ENCODE results near the gene OTULIN. TPM values are rescaled to one million over a fixed set of nuclear protein-coding genes. Genes with fewer than 3 reads are reported as not detected.

Gene OTULIN
- total and polyA plus RNA-seq, 2 donors (not counting 1 experiment from before 2014, with no cell fraction given), result 9.8 to 17.8 TPM

- no peaks in the 10 kb centered on the region for H3K4me1 ChIP-seq (ENCODE audit: control insufficient read depth, extremely low read depth, insufficient read depth, low read length)
- H3K9ac ChIP-seq (ENCODE audit: insufficient read depth, low read length), result no peak overlapping the region
- H2AFZ ChIP-seq (ENCODE audit: low read length), result no peak overlapping the region
- peaks cover 70% of the 10 kb centered on the region for H3K79me2 ChIP-seq (ENCODE audit: control insufficient read depth, insufficient read depth, low read length)
- no peaks in the 10 kb centered on the region for H4K20me1 ChIP-seq (ENCODE audit: control insufficient read depth, extremely low read depth, insufficient read depth, low read length)
- no peaks in the 10 kb centered on the region for H3K27me3 ChIP-seq (ENCODE audit: control insufficient read depth, insufficient read depth, low read length)
- TF ChIP-seq EZH2 (IDR thresholded peaks at IDR 0.05; ENCODE audit: low read length, missing control alignments) (no peak), CTCF (conservative IDR thresholded peaks at IDR 0.05 in 1 of 2, IDR thresholded peaks at IDR 0.05 in 1 of 2; ENCODE audit: low read depth in 1 of 2, low read length in 2 of 2) (no peak)
- H3K4me2 ChIP-seq (ENCODE audit: extremely low read depth, insufficient read depth, low read length), result no peak overlapping the region
- H3K27ac ChIP-seq (ENCODE audit: insufficient read depth, low read length), result no peak overlapping the region
- H3K9me3 ChIP-seq (ENCODE audit: control insufficient read depth, insufficient read depth, low read depth, low read length), result no peaks in the 10 kb centered on the region
- H3K4me3 ChIP-seq (replicated peaks in 1 of 4; ENCODE audit: control extremely low read depth in 1 of 4, insufficient read depth in 1 of 4, low read depth in 3 of 4, low read length in 4 of 4), result no peak overlapping the region
- no peaks in the 10 kb centered on the region for H3K36me3 ChIP-seq (ENCODE audit: control insufficient read depth, insufficient read depth, low read length)
- no peak for DNase-seq (ENCODE audit: low read depth in 2 of 2)
Measured at GRCh38 chr5:14673443-14673842, 8.9 kb downstream of the OTULIN start.

- Histone ChIP-seq H2AFZ (ENCODE audit: low read length) (no peak overlapping the region), H3K4me2 (ENCODE audit: extremely low read depth, insufficient read depth, low read length) (no peak overlapping the region), H3K9me3 (ENCODE audit: control insufficient read depth, insufficient read depth, low read depth, low read length) (no peaks in the 10 kb centered on the region), H3K36me3 (ENCODE audit: control insufficient read depth, insufficient read depth, low read length) (peaks cover 1% of the 10 kb centered on the region), H3K9ac (ENCODE audit: insufficient read depth, low read length) (no peak overlapping the region), H3K79me2 (ENCODE audit: control insufficient read depth, insufficient read depth, low read length) (peaks cover 57% of the 10 kb centered on the region), H3K4me3 (replicated peaks in 1 of 4; ENCODE audit: control extremely low read depth in 1 of 4, insufficient read depth in 1 of 4, low read depth in 3 of 4, low read length in 4 of 4) (no peak overlapping the region), H3K4me1 (ENCODE audit: control insufficient read depth, extremely low read depth, insufficient read depth, low read length) (no peaks in the 10 kb centered on the region), H3K27ac (ENCODE audit: insufficient read depth, low read length) (peak overlapping the region; percentile 24), H3K27me3 (ENCODE audit: control insufficient read depth, insufficient read depth, low read length) (no peaks in the 10 kb centered on the region), H4K20me1 (ENCODE audit: control insufficient read depth, extremely low read depth, insufficient read depth, low read length) (no peaks in the 10 kb centered on the region)
- TF ChIP-seq CTCF (conservative IDR thresholded peaks at IDR 0.05 in 1 of 2, IDR thresholded peaks at IDR 0.05 in 1 of 2; ENCODE audit: low read depth in 1 of 2, low read length in 2 of 2) (no peak), EZH2 (IDR thresholded peaks at IDR 0.05; ENCODE audit: low read length, missing control alignments) (no peak)
- peak in 1 of 2 donors; percentile 53 for DNase-seq (ENCODE audit: low read depth in 2 of 2)
Measured at GRCh38 chr5:14674983-14675854, 10.7 kb downstream of the OTULIN start.

- Histone ChIP-seq H3K27me3 (ENCODE audit: control insufficient read depth, insufficient read depth, low read length) (no peaks in the 10 kb centered on the region), H3K9me3 (ENCODE audit: control insufficient read depth, insufficient read depth, low read depth, low read length) (no peaks in the 10 kb centered on the region), H3K4me3 (replicated peaks in 1 of 4; ENCODE audit: control extremely low read depth in 1 of 4, insufficient read depth in 1 of 4, low read depth in 3 of 4, low read length in 4 of 4) (peak overlapping the region in 1 of 4 experiments; percentile 20), H4K20me1 (ENCODE audit: control insufficient read depth, extremely low read depth, insufficient read depth, low read length) (no peaks in the 10 kb centered on the region), H3K79me2 (ENCODE audit: control insufficient read depth, insufficient read depth, low read length) (peaks cover 54% of the 10 kb centered on the region), H3K4me1 (ENCODE audit: control insufficient read depth, extremely low read depth, insufficient read depth, low read length) (no peaks in the 10 kb centered on the region), H2AFZ (ENCODE audit: low read length) (no peak overlapping the region), H3K9ac (ENCODE audit: insufficient read depth, low read length) (no peak overlapping the region), H3K27ac (ENCODE audit: insufficient read depth, low read length) (peak overlapping the region; percentile 24), H3K4me2 (ENCODE audit: extremely low read depth, insufficient read depth, low read length) (peak overlapping the region; percentile 28), H3K36me3 (ENCODE audit: control insufficient read depth, insufficient read depth, low read length) (peaks cover 1% of the 10 kb centered on the region)
- peak in 1 of 2 donors; percentile 20 for DNase-seq (ENCODE audit: low read depth in 2 of 2)
- TF ChIP-seq EZH2 (IDR thresholded peaks at IDR 0.05; ENCODE audit: low read length, missing control alignments) (no peak), CTCF (conservative IDR thresholded peaks at IDR 0.05 in 1 of 2, IDR thresholded peaks at IDR 0.05 in 1 of 2; ENCODE audit: low read depth in 1 of 2, low read length in 2 of 2) (no peak)
Measured at GRCh38 chr5:14675865-14676300, 11.4 kb downstream of the OTULIN start.

Measured in fibroblast of lung (primary cell).